ENCODE data around the gene MYO9A.
"Not testable (repeated sequence)": the region's sequence is repeated elsewhere in the genome, so short reads cannot be mapped to it uniquely, and the experiment has no call there.

- not testable (repeated sequence) for TF ChIP-seq CTCF, POLR2A (IDR thresholded peaks at IDR 0.05)
Measured at GRCh38 chr15:72014555-72014954, 103.4 kb downstream of the MYO9A start.
